Naive B cell (primary cell): ENCODE data around the gene ABLIM2. TPM values are rescaled to one million over a fixed set of nuclear protein-coding genes. Genes with fewer than 3 reads are reported as not detected.

Experiments
- ATAC-seq, 2 donors: fragments of 150-1000 bp; cut with Tn5 transposase; 2 replicates each; pipeline ENCODE4 v1.10.0; 2021; ENCODE audit warnings: low read depth in 2 of 2, mild to moderate bottlenecking in 2 of 2, moderate library complexity in 2 of 2
- DNase-seq: peaks from one replicate; pipeline ENCODE4 v3.0.0; 2022
- H3K27ac Mint-ChIP-seq, 6 donors: one replicate each; pipeline ENCODE4 v1.8.0; 2020 to 2022; ENCODE audit warnings: mild to moderate bottlenecking in 6 of 6, mixed read lengths in 6 of 6, moderate library complexity in 5 of 6, inconsistent platforms in 2 of 6
- H3K27me3 Mint-ChIP-seq, 3 donors: one replicate each; pipeline ENCODE4 v1.8.0; 2021 to 2022; ENCODE audit warnings: mixed read lengths in 3 of 3, mild to moderate bottlenecking in 1 of 3
- H3K36me3 Mint-ChIP-seq, 2 donors: one replicate each; pipeline ENCODE4 v1.8.0; 2020 to 2022; ENCODE audit warnings: mixed read lengths in 2 of 2, inconsistent platforms in 1 of 2, mild to moderate bottlenecking in 1 of 2
- H3K4me1 Mint-ChIP-seq, 3 donors: one replicate each; pipeline ENCODE4 v1.8.0; 2020 to 2022; ENCODE audit warnings: mixed read lengths in 3 of 3, inconsistent platforms in 1 of 3, mild to moderate bottlenecking in 1 of 3, moderate library complexity in 1 of 3
- H3K4me3 Mint-ChIP-seq, 8 donors: one replicate each; pipeline ENCODE4 v1.8.0; 2020 to 2022; ENCODE audit warnings: mild to moderate bottlenecking in 8 of 8, mixed read lengths in 8 of 8, moderate library complexity in 8 of 8, inconsistent platforms in 2 of 8
- H3K9me3 Mint-ChIP-seq, 7 donors: one replicate each; pipeline ENCODE4 v1.8.0; 2020 to 2022; ENCODE audit warnings: mixed read lengths in 7 of 7, mild to moderate bottlenecking in 5 of 7, inconsistent platforms in 2 of 7, moderate library complexity in 1 of 7
- polyA plus RNA-seq, 6 donors: library from polyadenylated mRNA; unstranded; fragments of 300-500 nt; fragmentation: Illumina TruSeq; gene quantifications; one replicate each; pipeline ENCODE4 v1.2.3, GENCODE V29; 2021; ENCODE audit warnings: low read depth in 6 of 6

The ABLIM2 gene
- polyA plus RNA-seq, 6 donors from 2014 or later = 0.52 to 3.4 (median 1.1) TPM

DNA sequence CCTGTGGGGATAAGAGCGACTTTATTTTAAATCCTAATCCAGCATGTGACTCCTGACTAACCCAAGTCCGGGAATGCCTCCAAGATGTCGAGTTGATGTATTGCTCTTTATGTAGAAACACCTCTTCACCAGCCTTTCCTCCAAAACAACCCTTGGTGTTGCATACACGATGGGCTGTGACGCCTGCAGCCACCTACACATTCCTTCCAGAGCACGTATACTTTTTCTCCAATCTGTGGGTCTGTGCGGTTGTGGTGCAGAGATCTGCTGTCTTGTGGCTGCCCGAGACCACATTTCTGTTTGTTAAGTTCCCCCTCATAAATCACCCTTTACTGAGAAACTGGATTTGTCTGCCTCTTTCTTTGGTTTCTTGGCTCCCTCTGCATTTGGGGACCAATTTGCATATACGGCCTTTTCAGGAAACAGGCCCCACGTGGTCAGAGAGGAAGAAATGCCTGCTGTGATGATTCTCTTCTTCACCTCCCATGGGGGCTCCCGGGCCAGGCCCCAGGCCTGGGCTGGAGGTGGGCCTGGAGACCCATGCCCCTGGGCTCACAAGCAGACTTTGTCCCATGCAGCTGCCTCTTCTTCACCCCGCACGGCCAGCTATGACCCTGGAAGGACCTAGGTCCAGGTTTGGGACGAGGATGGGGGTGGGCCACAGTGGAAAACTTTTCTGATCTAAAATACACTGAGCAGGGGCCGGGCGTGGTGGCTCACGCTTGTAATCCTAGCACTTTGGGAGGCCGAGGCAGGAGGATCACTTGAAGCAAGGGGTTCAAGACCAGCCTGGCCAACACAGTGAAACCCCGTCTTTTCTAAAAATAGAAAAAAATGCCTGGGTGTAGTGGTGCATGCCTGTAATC is 197.6 kb downstream of the ABLIM2 start:
- ATAC-seq (no peak), DNase-seq (no peak)
- Mint-ChIP-seq H3K36me3 (no peaks in the 10 kb centered on the region), H3K4me3 (peak overlapping the region in 5 of 8 donors; percentile 4 to 60 (median 36)), H3K27me3 (peaks cover 31 to 37% (median 34%) of the 10 kb centered on the region in 3 donors), H3K27ac (peak overlapping the region in 1 of 6 donors; percentile 26), H3K9me3 (peaks cover 0 to 7% (median 0%) of the 10 kb centered on the region in 7 donors), H3K4me1 (peaks cover 5 to 8% (median 8%) of the 10 kb centered on the region in 3 donors)

DNA sequence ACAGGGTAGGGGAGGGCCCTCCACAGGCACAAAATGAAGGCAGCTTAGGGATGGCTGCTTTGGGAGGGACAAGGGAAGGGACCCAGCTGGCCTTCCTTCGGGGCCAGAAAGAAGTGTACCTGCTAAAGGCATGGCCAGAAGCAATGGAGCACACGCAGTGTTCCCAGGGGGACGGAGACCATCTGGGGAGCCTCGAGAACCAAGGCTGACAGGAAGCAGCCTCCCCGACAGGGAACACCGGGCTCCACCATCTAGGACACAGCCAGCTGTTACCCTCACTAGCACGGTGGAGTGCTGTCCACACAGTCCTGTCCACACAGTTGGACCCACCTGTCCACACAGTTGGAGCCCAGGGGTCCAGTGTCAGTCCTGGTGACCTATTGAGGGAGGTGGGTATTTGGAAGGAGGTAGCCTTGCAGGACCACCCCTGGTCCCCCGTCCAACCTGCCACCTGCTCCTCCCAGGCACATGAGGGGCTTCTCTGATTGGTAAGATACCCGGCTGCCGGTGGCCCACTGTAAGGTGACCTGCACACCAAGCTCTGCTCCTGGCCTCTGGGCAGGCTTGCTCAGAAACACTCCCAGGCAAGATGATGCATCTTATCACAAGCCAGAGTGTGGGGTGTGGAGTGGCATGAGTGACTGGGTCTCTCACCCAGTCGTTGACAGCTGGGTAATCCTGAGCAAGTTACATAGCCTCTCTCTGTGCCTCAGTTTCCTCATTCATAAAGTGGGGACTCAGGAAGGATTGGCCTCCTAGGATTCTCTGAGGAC is 198.4 kb downstream of the ABLIM2 start:
- Mint-ChIP-seq H3K36me3 (no peaks in the 10 kb centered on the region), H3K9me3 (peaks cover 0 to 7% (median 0%) of the 10 kb centered on the region in 7 donors), H3K27me3 (peaks cover 29 to 31% (median 30%) of the 10 kb centered on the region in 3 donors), H3K27ac (no peak overlapping the region), H3K4me3 (no peak overlapping the region), H3K4me1 (peaks cover 5 to 8% (median 8%) of the 10 kb centered on the region in 3 donors)
- DNase-seq (no peak), ATAC-seq (no peak)

DNA sequence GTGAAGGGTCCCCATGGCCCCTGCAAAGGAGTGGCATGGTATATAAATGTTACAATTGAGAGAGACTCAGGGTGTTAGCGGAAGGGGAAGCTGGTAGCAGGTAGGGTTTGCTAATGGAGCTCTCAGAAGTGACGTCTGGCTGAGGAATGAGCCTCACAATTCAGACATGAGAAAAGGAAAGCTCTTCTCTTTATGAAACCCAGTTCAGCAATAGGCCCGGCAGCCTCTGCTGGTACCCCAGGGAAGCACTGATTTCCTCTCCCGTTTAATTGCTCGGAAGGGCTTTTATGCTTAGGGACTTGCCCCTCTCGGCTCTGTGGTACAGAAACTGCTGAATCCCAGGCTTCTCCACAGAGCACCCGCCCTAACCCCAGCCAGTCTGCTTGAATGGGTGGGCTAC is 199.5 kb downstream of the ABLIM2 start:
- H3K36me3 Mint-ChIP-seq = no peaks in the 10 kb centered on the region
- peaks cover 5 to 8% (median 8%) of the 10 kb centered on the region in 3 donors for H3K4me1 Mint-ChIP-seq
- DNase-seq = no peak
- ATAC-seq = no peak
- H3K27ac Mint-ChIP-seq = no peak overlapping the region
- H3K4me3 Mint-ChIP-seq = peak overlapping the region in 1 of 8 donors; percentile 0
- peaks cover 0 to 7% (median 0%) of the 10 kb centered on the region in 7 donors for H3K9me3 Mint-ChIP-seq
- H3K27me3 Mint-ChIP-seq = peaks cover 28 to 31% (median 29%) of the 10 kb centered on the region in 3 donors

DNA sequence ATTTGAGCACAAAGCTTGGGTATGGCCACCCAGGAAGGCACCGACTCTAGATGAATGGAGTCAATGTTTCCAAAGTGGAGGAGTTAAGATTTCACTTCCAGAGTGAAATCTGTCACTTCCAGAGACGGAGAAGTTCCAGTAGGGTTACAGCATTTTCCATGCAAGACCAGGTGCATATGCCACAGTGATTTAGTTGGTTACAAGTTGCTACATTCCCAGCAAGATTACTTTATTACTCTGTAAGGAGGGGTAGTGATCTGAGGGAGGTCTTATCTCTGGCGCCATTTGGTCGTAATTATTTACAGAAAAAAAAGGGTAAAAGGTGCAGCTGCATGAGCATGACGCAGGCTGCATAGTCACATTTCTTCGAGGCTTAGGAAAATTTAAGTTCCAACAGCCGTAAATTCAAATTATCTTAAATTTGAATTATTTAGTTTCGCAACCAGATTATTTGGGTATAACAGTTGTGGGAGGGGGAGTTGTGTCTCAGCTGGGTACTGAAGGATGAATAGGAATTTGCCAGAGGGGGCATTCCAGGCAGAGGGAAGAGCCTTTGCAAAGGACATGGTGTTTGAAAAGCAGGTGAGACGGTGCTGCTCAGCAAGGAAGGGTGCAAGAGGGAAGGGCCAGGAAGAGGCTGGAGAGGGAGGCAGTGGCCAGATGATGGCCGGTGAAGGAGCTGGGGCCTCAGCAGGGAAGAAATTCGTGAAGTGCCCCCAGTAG is 201.5 kb downstream of the ABLIM2 start:
- Mint-ChIP-seq H3K27ac (no peak overlapping the region), H3K4me3 (no peak overlapping the region), H3K27me3 (peaks cover 20 to 39% (median 34%) of the 10 kb centered on the region in 3 donors), H3K9me3 (peaks cover 0 to 15% (median 5%) of the 10 kb centered on the region in 7 donors), H3K4me1 (peaks cover 5 to 8% (median 8%) of the 10 kb centered on the region in 3 donors), H3K36me3 (no peaks in the 10 kb centered on the region)
- ATAC-seq = no peak
- DNase-seq = no peak

DNA sequence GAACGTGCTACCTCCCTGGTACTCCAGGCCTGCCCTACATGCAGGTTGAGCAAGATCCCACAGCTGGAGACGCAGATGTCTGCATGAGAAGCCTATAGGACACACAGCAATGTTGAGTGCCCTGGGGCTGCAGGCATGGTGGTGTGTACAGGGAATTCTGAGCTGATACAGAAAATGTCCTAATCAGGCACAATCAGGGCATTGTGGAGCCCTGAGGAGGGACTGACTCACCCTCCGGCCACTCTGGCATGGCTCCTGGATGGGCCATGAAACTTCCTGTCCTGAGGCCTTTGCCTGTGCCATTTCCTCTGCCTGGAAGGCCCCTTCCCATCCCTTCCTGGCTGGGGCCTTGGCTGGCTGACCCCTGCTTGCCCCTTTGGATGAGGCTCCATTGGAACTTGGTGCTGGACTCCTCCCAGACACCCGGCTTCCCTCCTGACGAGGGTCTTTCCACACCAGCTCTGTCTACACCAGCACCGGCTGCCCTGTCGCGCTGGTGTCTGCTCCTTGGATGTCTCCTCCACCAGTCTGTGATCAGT is 202.3 kb downstream of the ABLIM2 start:
- Mint-ChIP-seq H3K4me1 (peaks cover 5 to 8% (median 8%) of the 10 kb centered on the region in 3 donors), H3K9me3 (peaks cover 0 to 19% (median 5%) of the 10 kb centered on the region in 7 donors), H3K4me3 (no peak overlapping the region), H3K27ac (no peak overlapping the region), H3K27me3 (peaks cover 27 to 46% (median 36%) of the 10 kb centered on the region in 3 donors), H3K36me3 (no peaks in the 10 kb centered on the region)
- ATAC-seq (no peak), DNase-seq (no peak)

DNA sequence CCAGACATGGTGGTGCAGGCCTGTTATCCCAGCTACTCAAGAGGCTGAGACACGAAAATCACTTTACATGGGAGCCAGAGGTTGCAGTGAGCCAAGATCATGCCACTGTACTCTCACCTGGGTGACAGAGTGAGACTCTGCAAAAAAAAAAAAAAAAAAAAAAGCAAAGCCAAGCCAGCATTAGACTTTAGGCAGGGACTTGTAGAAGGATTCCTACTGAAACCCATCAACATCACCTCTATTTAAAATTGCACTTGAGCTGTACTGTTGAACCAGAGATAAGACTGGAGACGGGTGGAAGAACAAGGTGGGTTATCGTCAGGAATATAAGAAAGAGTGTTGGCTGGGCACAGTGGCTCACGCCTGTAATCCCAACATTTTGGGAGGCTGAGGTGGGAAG is 203.2 kb downstream of the ABLIM2 start:
- peaks cover 0 to 19% (median 5%) of the 10 kb centered on the region in 7 donors for H3K9me3 Mint-ChIP-seq
- ATAC-seq = no peak
- no peaks in the 10 kb centered on the region for H3K36me3 Mint-ChIP-seq
- DNase-seq = no peak
- H3K4me3 Mint-ChIP-seq = no peak overlapping the region
- peaks cover 31 to 46% (median 42%) of the 10 kb centered on the region in 3 donors for H3K27me3 Mint-ChIP-seq
- H3K4me1 Mint-ChIP-seq = peaks cover 0 to 1% (median 0%) of the 10 kb centered on the region in 3 donors
- H3K27ac Mint-ChIP-seq = no peak overlapping the region

DNA sequence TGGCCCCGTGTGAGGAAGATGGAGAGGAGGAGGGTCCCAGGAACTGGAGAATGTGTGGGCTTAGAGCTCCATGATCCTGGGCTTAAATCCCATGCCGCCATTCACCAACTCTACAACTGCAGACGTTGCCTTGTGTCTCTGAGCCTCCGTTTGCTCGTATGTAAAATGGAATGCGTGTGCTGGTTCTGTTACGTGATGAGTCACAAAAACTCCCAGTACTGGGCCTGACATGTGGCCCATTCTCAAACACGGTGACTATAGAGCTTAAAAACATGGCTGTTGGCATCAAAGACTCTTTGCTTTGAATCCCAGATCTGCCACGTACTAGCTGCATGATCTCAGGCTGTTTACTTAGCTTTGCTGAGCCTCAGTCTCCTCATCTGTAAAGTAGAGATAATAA is 206.0 kb downstream of the ABLIM2 start:
- DNase-seq (no peak), ATAC-seq (no peak)
- Mint-ChIP-seq H3K27ac (no peak overlapping the region), H3K27me3 (peaks cover 29 to 53% (median 53%) of the 10 kb centered on the region in 3 donors), H3K4me3 (no peak overlapping the region), H3K9me3 (peaks cover 0 to 17% (median 7%) of the 10 kb centered on the region in 7 donors), H3K4me1 (no peaks in the 10 kb centered on the region), H3K36me3 (no peaks in the 10 kb centered on the region)

DNA sequence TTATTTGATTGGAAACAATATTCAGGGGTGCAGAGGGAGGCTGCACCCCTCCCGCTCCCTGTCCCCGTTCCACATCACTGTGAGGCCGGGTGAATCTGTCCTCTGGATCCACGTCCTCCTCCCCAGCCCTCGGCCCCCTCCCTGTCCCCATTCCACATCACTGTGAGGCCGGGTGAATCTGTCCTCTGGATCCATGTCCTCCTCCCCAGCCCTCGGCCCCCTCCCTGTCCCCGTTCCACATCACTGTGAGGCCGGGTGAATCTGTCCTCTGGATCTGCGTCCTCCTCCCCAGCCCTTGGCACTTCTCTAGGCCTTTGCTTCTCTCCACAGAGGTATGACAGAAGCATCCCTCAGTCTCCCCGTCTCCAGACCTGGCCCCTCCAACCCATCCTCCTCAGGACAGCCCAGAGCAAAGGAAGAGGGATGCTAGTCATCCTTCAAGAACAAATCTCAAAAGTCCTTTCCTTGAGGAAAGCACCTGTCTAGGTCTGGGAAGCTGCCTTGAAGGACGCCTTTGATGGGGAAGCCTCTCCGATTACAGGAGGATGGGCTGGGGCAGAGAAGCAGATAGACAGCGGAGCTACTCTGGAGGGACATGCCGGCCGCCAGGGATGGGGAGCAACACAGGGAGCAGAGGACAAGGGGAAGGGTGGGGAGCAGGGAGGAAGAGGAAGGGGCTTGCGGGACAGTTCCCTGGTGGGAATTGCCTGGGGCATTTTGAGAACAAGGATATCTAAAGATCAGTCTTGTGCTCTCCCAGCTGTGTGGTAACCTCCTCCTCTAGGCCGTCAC is 208.1 kb downstream of the ABLIM2 start:
- H3K4me3 Mint-ChIP-seq = no peak overlapping the region
- peak overlapping the region in 1 of 6 donors; percentile 66 for H3K27ac Mint-ChIP-seq
- H3K36me3 Mint-ChIP-seq = no peaks in the 10 kb centered on the region
- H3K4me1 Mint-ChIP-seq = no peaks in the 10 kb centered on the region
- H3K27me3 Mint-ChIP-seq = peaks cover 28 to 56% (median 50%) of the 10 kb centered on the region in 3 donors
- ATAC-seq = no peak
- no peak for DNase-seq
- H3K9me3 Mint-ChIP-seq = peaks cover 0 to 17% (median 7%) of the 10 kb centered on the region in 7 donors

DNA sequence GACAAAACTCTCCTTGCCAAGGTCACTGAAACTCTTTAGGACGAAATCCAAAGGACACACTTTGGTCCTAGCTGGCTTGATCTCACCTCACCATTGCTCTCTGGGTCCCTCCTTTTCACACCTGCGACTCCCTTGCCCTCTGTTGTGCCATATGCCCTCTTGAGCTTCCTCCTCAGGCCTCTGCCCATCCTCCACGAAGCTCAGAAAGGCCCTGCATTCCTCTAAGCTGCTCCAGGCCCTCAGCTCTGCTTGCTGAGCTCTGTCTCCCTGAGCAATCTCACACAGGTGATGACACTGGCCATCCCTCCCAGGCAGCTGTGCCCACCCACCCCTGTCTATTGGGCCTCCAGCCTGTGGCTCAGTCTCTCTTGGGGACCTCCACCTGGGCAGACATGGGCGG is 208.9 kb downstream of the ABLIM2 start:
- Mint-ChIP-seq H3K4me1 (no peaks in the 10 kb centered on the region), H3K9me3 (peaks cover 0 to 17% (median 7%) of the 10 kb centered on the region in 7 donors), H3K27me3 (peaks cover 28 to 56% (median 50%) of the 10 kb centered on the region in 3 donors), H3K27ac (no peak overlapping the region), H3K4me3 (peak overlapping the region in 1 of 8 donors; percentile 48), H3K36me3 (no peaks in the 10 kb centered on the region)
- ATAC-seq (no peak), DNase-seq (no peak)

DNA sequence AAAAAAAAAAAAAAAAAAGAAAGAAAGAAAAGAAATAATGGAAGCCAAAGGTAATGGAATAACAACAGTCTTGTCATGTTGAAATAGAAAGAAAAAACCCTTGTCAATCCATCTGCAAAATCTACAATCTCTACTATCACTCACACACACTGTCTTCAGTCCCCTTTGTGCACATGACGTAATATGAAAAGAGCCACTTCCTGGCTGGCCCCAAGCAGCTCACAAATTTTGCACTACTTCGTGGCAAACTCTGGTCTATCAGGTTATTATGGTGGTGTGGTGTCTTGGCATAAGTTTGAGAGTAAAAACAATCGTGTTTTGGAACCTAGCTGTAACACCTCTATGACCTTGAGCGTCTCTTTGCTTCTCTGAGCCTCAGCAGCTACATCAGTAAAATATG is 210.7 kb downstream of the ABLIM2 start:
- ATAC-seq = peak in 1 of 2 donors; percentile 27
- Mint-ChIP-seq H3K4me3 (no peak overlapping the region), H3K27ac (no peak overlapping the region), H3K36me3 (no peaks in the 10 kb centered on the region), H3K9me3 (peaks cover 0 to 12% (median 5%) of the 10 kb centered on the region in 7 donors), H3K27me3 (peaks cover 31 to 61% (median 53%) of the 10 kb centered on the region in 3 donors), H3K4me1 (no peaks in the 10 kb centered on the region)
- DNase-seq = no peak

DNA sequence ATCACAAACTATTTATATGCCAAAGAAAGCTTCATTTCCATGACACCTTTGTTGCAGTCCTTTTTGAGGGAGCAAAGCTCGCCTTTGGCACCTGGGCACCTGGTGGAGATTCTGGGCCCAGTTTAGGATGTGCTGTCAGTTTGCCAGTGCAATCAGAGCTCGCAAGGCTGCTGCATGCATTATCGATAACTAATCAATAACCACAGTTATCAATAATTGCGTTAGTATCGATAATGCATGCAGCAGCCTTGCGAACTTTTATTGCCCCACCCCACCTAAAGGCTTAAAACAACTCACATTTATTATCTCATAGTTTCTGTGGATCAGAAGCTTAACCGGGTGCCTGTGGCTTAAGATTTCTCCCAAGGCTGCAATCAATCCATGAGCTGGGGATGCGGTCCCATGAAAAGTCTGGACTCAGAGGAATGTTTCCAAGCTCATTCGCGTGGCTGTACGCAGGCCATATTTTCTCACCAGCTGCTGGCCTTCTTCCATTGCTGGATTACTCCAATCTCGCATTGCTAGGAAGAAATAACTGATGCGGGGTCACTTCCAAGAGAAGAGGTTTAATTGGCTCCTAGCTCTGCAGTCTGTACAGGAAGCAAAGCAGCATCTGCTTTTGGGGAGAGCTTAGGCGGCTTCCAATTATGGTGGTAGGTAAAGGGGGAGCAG is 212.8 kb downstream of the ABLIM2 start:
- no peak for DNase-seq
- Mint-ChIP-seq H3K36me3 (no peaks in the 10 kb centered on the region), H3K4me3 (no peak overlapping the region), H3K27ac (no peak overlapping the region), H3K9me3 (peaks cover 0 to 5% (median 2%) of the 10 kb centered on the region in 7 donors), H3K4me1 (no peaks in the 10 kb centered on the region), H3K27me3 (peaks cover 31 to 61% (median 58%) of the 10 kb centered on the region in 3 donors)
- ATAC-seq = no peak
